AG09319 (cell line): Measurements from ENCODE around the gene RALGPS2.

Experiments
- DNase-seq: peaks from one replicate; pipeline ENCODE4 v3.0.0-alpha.2; 2010; ENCODE audit warnings: low read depth; ENCODE audit errors: extremely low read depth
- CTCF ChIP-seq: IDR thresholded peaks from 2 replicates; pipeline ENCODE4 v1.5.1; 2011; ENCODE audit warnings: low read depth, mild to moderate bottlenecking, inconsistent platforms, low read length, moderate library complexity

Gene RALGPS2

GRCh38 chr1:178912597-178912996 is 187.6 kb downstream of the RALGPS2 start:
- TF ChIP-seq CTCF = no peak
- DNase-seq = no peak

GRCh38 chr1:178916448-178917174 is 191.6 kb downstream of the RALGPS2 start:
- no peak for TF ChIP-seq CTCF
- no peak for DNase-seq

DNA sequence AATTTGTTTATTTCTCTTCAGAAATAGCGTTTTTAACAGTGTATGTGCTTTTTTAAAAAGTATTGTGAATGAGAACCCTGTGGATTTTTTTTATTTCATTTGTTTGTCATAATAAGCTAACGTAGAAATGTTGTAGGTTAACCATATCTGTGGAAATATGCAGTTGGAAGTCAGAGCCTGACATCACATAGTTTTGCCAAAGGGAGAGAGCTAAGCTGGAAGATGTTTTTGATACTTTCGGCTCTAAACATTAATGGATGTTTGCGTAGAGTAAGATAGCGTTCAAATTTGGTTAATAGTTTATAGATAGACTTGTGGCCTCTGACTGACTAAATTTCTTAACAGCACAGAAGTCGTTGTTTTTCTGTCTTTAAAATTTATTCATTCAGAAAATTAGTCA is 193.3 kb downstream of the RALGPS2 start:
- no peak for TF ChIP-seq CTCF
- no peak for DNase-seq

DNA sequence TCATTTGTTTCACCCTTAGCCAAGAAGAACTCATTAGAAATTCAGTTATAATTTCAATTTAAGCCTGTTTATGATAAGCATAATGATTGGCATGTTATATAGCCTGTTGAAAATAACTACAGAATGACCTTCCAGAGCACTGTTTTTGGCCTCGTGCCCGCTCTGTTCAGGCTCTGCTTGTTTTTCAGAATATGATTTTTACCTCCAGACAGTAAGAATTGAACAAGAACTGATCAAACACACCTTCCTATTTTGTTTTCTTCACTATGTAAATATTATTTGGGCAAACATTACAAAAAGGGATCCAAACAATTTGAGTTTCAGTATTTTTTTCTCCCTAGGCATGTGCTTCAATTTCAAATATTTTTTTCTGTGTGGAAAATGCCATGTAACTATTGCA is 193.9 kb downstream of the RALGPS2 start:
- TF ChIP-seq CTCF = no peak
- no peak for DNase-seq

- TF ChIP-seq CTCF = no peak
- no peak for DNase-seq
Measured at GRCh38 chr1:178919581-178919980, 194.5 kb downstream of the RALGPS2 start.

DNA sequence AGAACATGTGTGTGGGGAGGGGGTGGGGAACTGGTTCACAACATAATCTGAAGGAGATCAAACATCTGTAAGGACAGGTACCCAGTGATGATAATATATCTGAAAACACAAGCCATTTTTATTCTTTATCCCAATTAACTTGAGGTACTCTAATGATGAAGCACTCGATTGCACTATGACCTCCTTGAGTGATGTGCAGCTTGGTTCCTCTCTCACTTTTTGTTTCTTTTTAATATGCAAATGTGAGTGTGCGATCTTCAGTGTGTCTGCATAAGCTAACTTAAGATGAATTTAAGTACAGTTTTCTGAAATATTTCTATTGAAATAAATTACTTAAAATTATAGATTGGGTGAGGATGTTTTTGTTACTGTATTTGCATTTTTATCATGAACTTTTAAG is 196.5 kb downstream of the RALGPS2 start:
- TF ChIP-seq CTCF = no peak
- no peak for DNase-seq

- no peak for TF ChIP-seq CTCF
- DNase-seq = no peak
Measured at GRCh38 chr1:178923512-178923911, 198.5 kb downstream of the RALGPS2 start.
